Epidermal melanocyte (primary cell): Measurements from ENCODE around the gene SAMMSON.
A peak's percentile ranks its signal among the peaks of the same experiment; 100 is the strongest.

Source experiments
- DNase-seq: peaks from one replicate; pipeline ENCODE4 v3.0.0; 2011; ENCODE audit warnings: low spot score; ENCODE audit not compliant: insufficient read length

Gene SAMMSON

GRCh38 chr3:69999140-70000027, at the start of gene SAMMSON:
SAMMSON (plus strand) TSS chr3:69999733.
- no peak for DNase-seq

GRCh38 chr3:69951616-69952015, 47.9 kb upstream of the SAMMSON start:
- no peak for DNase-seq

- DNase-seq: no peak
These were observed 40.0 kb upstream of the SAMMSON start for GRCh38 chr3:69959581-69959980.

GRCh38 chr3:69961706-69962439, 37.7 kb upstream of the SAMMSON start:
- no peak for DNase-seq

GRCh38 chr3:69963643-69964042, 35.9 kb upstream of the SAMMSON start:
- no peak for DNase-seq

GRCh38 chr3:69967156-69967555, 32.4 kb upstream of the SAMMSON start:
- no peak for DNase-seq

- no peak for DNase-seq
These were observed 28.7 kb upstream of the SAMMSON start for GRCh38 chr3:69970827-69971226.

GRCh38 chr3:69972672-69973071, 26.9 kb upstream of the SAMMSON start:
- DNase-seq: no peak

- no peak for DNase-seq
These were observed 23.5 kb upstream of the SAMMSON start for GRCh38 chr3:69976021-69976420.

GRCh38 chr3:69983546-69984265, 15.8 kb upstream of the SAMMSON start:
- no peak for DNase-seq

GRCh38 chr3:69985266-69985665, 14.3 kb upstream of the SAMMSON start:
- no peak for DNase-seq

- no peak for DNase-seq
These were observed 13.1 kb upstream of the SAMMSON start for GRCh38 chr3:69986419-69986818.

GRCh38 chr3:69987833-69988232, 11.7 kb upstream of the SAMMSON start:
- DNase-seq: no peak

GRCh38 chr3:69993757-69994156, 5.8 kb upstream of the SAMMSON start:
- DNase-seq: no peak

GRCh38 chr3:69994919-69995318, 4.6 kb upstream of the SAMMSON start:
- DNase-seq: no peak

- DNase-seq: peak; percentile 42
These were observed 1.8 kb upstream of the SAMMSON start for GRCh38 chr3:69997631-69998307.

GRCh38 chr3:69998759-69999139, 784 bp upstream of the SAMMSON start:
- no peak for DNase-seq

GRCh38 chr3:70000028-70000410, 486 bp downstream of the SAMMSON start:
- no peak for DNase-seq

- no peak for DNase-seq
These were observed 1.1 kb downstream of the SAMMSON start for GRCh38 chr3:70000563-70001081.

GRCh38 chr3:70003119-70003518, 3.6 kb downstream of the SAMMSON start:
- DNase-seq: no peak

GRCh38 chr3:70006089-70006488, 6.6 kb downstream of the SAMMSON start:
- no peak for DNase-seq
